Mesendoderm (in vitro differentiated cells): ENCODE data around the gene PTPMT1.

Experiments used
- DNase-seq: peaks from one replicate; pipeline ENCODE4 v3.0.0; 2013
- H2AK5ac ChIP-seq: 2 replicates; pipeline ENCODE4 v1.6.1; 2013; ENCODE audit warnings: low read length, inconsistent platforms
- H2BK120ac ChIP-seq: 2 replicates; pipeline ENCODE4 v1.6.1; 2013; ENCODE audit warnings: low read depth, mild to moderate bottlenecking, low read length, moderate library complexity, mixed read lengths
- H2BK15ac ChIP-seq: replicated peaks from 2 replicates; pipeline ENCODE4 v1.6.1; 2013; ENCODE audit warnings: low read depth, mild to moderate bottlenecking, moderate library complexity
- H2BK5ac ChIP-seq: 2 replicates; pipeline ENCODE4 v1.6.1; 2013; ENCODE audit warnings: low read length, inconsistent platforms
- H3K18ac ChIP-seq: 2 replicates; pipeline ENCODE4 v1.6.1; 2013; ENCODE audit warnings: mild to moderate bottlenecking, low read length, mixed read lengths
- H3K23ac ChIP-seq: one replicate; pipeline ENCODE4 v1.6.1; 2013; ENCODE audit warnings: low read length
- H3K27ac ChIP-seq: 2 replicates; pipeline ENCODE4 v1.5.1; 2013; ENCODE audit warnings: low read depth, mild to moderate bottlenecking, inconsistent platforms, low read length, moderate library complexity
- H3K27me3 ChIP-seq: 2 replicates; pipeline ENCODE4 v1.6.1; 2013; ENCODE audit warnings: low read length, control low read depth, mild to moderate bottlenecking, inconsistent platforms; ENCODE audit not compliant: insufficient read depth, poor library complexity
- H3K36me3 ChIP-seq: 2 replicates; pipeline ENCODE4 v1.6.1; 2013; ENCODE audit warnings: low read length, inconsistent platforms; ENCODE audit not compliant: control insufficient read depth, insufficient read depth
- H3K4ac ChIP-seq: one replicate; pipeline ENCODE4 v1.6.1; 2013; ENCODE audit warnings: low read depth, mild to moderate bottlenecking, low read length, moderate library complexity
- H3K4me1 ChIP-seq: 2 replicates; pipeline ENCODE4 v1.6.1; 2013; ENCODE audit warnings: low read depth, low read length, inconsistent platforms; ENCODE audit not compliant: control insufficient read depth
- H3K4me2 ChIP-seq: 2 replicates; pipeline ENCODE4 v1.6.1; 2013; ENCODE audit warnings: low read length
- H3K4me3 ChIP-seq: 2 replicates; pipeline ENCODE4 v1.5.1; 2013; ENCODE audit warnings: mild to moderate bottlenecking, low read length
- H3K56ac ChIP-seq: one replicate; pipeline ENCODE4 v1.6.1; 2013; ENCODE audit warnings: low read length
- H3K79me1 ChIP-seq: 2 replicates; pipeline ENCODE4 v1.6.1; 2013; ENCODE audit warnings: low read length, inconsistent platforms
- H3K79me2 ChIP-seq: 2 replicates; pipeline ENCODE4 v1.6.1; 2013; ENCODE audit warnings: mild to moderate bottlenecking, low read length; ENCODE audit not compliant: control insufficient read depth, insufficient read depth
- H3K9ac ChIP-seq: 2 replicates; pipeline ENCODE4 v1.6.1; 2013; ENCODE audit warnings: low read length, inconsistent platforms
- H4K5ac ChIP-seq: one replicate; pipeline ENCODE4 v1.6.1; 2013; ENCODE audit warnings: low read length
- H4K8ac ChIP-seq: one replicate; pipeline ENCODE4 v1.6.1; 2013; ENCODE audit warnings: low read depth, mild to moderate bottlenecking, control low read depth, low read length, moderate library complexity
- WGBS: extraction: QIAGEN DNeasy Blood & Tissue Kit; methylation state at CpG from one replicate; pipeline ENCODE4 v1.1.7; 2013; ENCODE audit warnings: low lambda C conversion rate, missing lambda C conversion rate; ENCODE audit not compliant: insufficient coverage; ENCODE audit errors: extremely low coverage; 5-methylcytosine and 5-hydroxymethylcytosine counted together

PTPMT1 gene

DNA sequence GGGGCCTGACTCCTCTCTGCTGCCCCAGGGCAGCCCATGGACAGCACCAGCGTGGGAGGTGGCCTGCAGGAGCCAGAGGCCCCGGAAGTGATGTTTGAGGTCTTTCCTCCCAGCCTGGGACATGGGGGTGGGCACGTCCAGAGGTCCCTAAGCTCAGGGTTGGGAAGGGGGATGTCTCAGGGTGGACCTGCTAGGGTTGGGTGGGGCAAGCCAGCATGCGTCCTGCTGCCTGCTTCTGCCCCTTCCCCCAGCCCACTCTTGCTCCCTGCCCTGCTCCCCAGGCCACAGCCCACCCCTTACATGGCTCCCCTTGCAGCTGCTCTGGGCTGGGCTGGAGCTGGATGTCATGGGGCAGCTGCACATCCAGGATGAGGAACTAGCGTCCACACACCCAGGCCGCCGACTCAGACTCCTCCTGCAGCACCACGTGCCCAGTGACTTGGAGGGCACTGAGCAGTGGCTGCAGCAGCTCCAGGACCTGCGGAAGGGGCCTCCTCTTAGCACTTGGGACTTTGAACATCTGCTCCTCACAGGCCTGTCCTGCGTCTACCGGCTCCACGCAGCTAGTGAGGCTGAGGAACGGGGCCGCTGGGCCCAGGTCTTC, 22.4 kb downstream of the PTPMT1 start:
- H3K4me3 ChIP-seq: no peak overlapping the region
- no peak overlapping the region for H2BK15ac ChIP-seq
- H2AK5ac ChIP-seq: no peak overlapping the region
- H4K5ac ChIP-seq: no peak overlapping the region
- WGBS: no CpG with 5 or more reads among the region's 14 CpGs
- H3K9ac ChIP-seq: no peak overlapping the region
- no peaks in the 10 kb centered on the region for H3K79me1 ChIP-seq
- H3K79me2 ChIP-seq: no peaks in the 10 kb centered on the region
- no peak for DNase-seq
- no peak overlapping the region for H3K23ac ChIP-seq
- no peak overlapping the region for H4K8ac ChIP-seq
- peaks cover 2% of the 10 kb centered on the region for H3K4me1 ChIP-seq
- no peak overlapping the region for H3K4me2 ChIP-seq
- H3K36me3 ChIP-seq: peaks cover 7% of the 10 kb centered on the region
- H3K27me3 ChIP-seq: peaks cover 4% of the 10 kb centered on the region
- H3K27ac ChIP-seq: no peak overlapping the region
- H2BK120ac ChIP-seq: no peak overlapping the region
- H3K4ac ChIP-seq: no peak overlapping the region
- H2BK5ac ChIP-seq: no peak overlapping the region
- H3K18ac ChIP-seq: no peak overlapping the region
- H3K56ac ChIP-seq: no peak overlapping the region

- no peak overlapping the region for H3K4ac ChIP-seq
- no peak overlapping the region for H3K4me3 ChIP-seq
- no CpG with 5 or more reads among the region's 11 CpGs for WGBS
- H2BK15ac ChIP-seq: no peak overlapping the region
- H2BK120ac ChIP-seq: no peak overlapping the region
- peaks cover 16% of the 10 kb centered on the region for H3K27me3 ChIP-seq
- no peak overlapping the region for H4K5ac ChIP-seq
- no peak overlapping the region for H3K18ac ChIP-seq
- H2AK5ac ChIP-seq: no peak overlapping the region
- H2BK5ac ChIP-seq: no peak overlapping the region
- H3K4me1 ChIP-seq: peaks cover 2% of the 10 kb centered on the region
- no peak overlapping the region for H3K4me2 ChIP-seq
- no peak overlapping the region for H3K23ac ChIP-seq
- H3K36me3 ChIP-seq: no peaks in the 10 kb centered on the region
- DNase-seq: no peak
- no peak overlapping the region for H3K56ac ChIP-seq
- no peak overlapping the region for H3K27ac ChIP-seq
- H3K79me1 ChIP-seq: no peaks in the 10 kb centered on the region
- no peak overlapping the region for H4K8ac ChIP-seq
- no peaks in the 10 kb centered on the region for H3K79me2 ChIP-seq
- H3K9ac ChIP-seq: no peak overlapping the region
These were observed 23.7 kb downstream of the PTPMT1 start for GRCh38 chr11:47589118-47589517.

DNA sequence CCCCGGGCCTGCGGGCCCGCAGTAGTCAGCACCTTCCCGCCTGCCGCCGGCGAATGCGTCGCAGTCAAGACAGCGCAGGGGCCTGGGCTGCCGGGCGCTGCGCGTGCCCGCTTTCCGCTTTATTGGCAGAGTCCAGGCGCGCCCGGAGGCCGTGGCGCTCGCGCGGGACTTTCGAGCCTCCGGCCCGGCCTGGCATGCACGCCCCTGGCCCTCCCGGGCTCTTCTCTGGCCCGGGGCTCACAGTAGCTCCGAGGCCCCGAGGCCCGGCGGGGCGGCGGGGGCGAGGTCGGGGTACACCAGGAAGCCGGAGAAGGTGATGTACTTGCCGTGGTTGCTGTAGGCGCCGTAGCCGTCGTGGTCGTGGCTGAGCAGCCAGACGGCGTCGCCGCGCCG, 24.2 kb downstream of the PTPMT1 start:
- no CpG with 5 or more reads among the region's 51 CpGs for WGBS
- H4K5ac ChIP-seq: no peak overlapping the region
- H4K8ac ChIP-seq: no peak overlapping the region
- no peak overlapping the region for H3K4ac ChIP-seq
- H3K23ac ChIP-seq: no peak overlapping the region
- no peaks in the 10 kb centered on the region for H3K36me3 ChIP-seq
- H3K27ac ChIP-seq: no peak overlapping the region
- no peak overlapping the region for H2BK5ac ChIP-seq
- H3K4me1 ChIP-seq: peaks cover 2% of the 10 kb centered on the region
- no peak for DNase-seq
- no peak overlapping the region for H2BK120ac ChIP-seq
- no peak overlapping the region for H3K4me2 ChIP-seq
- no peaks in the 10 kb centered on the region for H3K79me2 ChIP-seq
- H3K56ac ChIP-seq: no peak overlapping the region
- no peak overlapping the region for H3K9ac ChIP-seq
- H3K18ac ChIP-seq: no peak overlapping the region
- peaks cover 16% of the 10 kb centered on the region for H3K27me3 ChIP-seq
- no peaks in the 10 kb centered on the region for H3K79me1 ChIP-seq
- no peak overlapping the region for H2AK5ac ChIP-seq
- H2BK15ac ChIP-seq: no peak overlapping the region
- H3K4me3 ChIP-seq: no peak overlapping the region

DNA sequence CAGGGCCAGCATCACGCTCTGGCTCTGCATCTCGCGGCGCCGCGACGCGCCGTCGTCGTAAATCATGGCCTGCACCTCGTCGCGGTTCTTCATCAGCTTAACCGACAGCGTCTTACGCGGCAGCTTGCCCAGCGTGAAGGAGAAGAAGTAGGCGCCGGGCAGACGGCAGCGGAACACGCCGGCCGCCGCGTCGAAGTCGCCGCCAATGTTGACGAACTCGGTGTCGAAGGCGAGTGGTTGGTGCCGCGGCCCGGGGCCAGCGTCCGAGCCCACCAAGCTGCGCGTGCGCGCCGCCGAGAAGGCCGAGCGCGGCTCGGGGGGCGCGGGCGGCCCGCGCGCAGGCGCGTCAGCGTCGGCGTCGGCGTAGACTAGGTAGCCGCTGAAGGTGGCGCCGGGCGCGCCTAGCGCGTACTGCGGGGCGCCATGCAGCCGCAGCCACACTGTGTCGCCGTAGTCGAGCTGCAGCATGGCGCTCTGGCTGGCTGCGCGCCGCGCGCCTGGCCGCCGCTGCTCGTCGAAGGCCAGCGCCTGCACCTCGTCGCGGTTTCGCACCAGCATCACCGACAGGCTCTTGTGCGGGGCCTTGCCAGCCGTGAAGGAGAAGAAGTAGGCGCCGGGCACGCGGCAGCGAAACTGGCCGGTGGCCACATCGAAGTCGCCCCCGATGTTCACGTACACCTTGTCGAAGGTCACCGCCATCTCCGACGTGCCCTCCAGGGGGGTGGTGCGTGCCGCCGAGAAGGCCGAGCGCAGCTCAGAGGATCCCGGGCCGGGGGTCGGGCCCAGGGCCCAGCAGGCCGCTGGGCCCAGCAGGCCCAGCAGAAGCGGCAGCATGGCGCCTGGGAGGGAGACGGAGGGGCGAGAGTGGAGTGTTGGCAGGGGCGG, 24.8 kb downstream of the PTPMT1 start:
- no peak overlapping the region for H3K56ac ChIP-seq
- no peaks in the 10 kb centered on the region for H3K36me3 ChIP-seq
- WGBS: no CpG with 5 or more reads among the region's 122 CpGs
- H4K8ac ChIP-seq: no peak overlapping the region
- no peaks in the 10 kb centered on the region for H3K79me1 ChIP-seq
- H3K4me2 ChIP-seq: no peak overlapping the region
- no peak overlapping the region for H3K27ac ChIP-seq
- H2BK120ac ChIP-seq: no peak overlapping the region
- H2BK15ac ChIP-seq: no peak overlapping the region
- no peak overlapping the region for H3K23ac ChIP-seq
- no peak overlapping the region for H3K4me3 ChIP-seq
- no peak overlapping the region for H3K9ac ChIP-seq
- H2BK5ac ChIP-seq: no peak overlapping the region
- no peak overlapping the region for H4K5ac ChIP-seq
- H3K27me3 ChIP-seq: peaks cover 16% of the 10 kb centered on the region
- no peaks in the 10 kb centered on the region for H3K79me2 ChIP-seq
- peaks cover 2% of the 10 kb centered on the region for H3K4me1 ChIP-seq
- DNase-seq: no peak
- H3K4ac ChIP-seq: no peak overlapping the region
- H2AK5ac ChIP-seq: no peak overlapping the region
- no peak overlapping the region for H3K18ac ChIP-seq

DNA sequence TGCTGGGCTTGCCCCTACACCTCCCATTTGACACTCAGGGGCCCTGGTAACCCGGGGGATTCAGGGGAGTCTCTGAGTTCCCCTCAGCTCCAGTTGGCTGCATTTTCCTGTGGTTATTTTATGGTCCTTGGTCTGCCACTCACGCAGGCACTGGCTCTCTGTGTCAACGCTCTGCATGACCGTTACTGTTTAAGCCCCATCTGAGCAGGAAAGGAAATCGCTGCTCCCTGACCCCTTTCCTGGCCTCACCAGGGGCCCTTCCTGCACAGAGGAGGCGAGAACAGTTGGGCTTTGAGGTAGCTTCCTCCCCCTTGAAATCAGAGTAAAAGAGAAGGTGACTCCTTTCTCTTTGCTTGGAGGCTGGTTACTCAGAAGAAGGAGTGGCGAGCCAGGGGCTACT, 26.4 kb downstream of the PTPMT1 start:
- DNase-seq: peak; percentile 36
- H3K27me3 ChIP-seq: peaks cover 16% of the 10 kb centered on the region
- H3K56ac ChIP-seq: peak overlapping the region; percentile 1
- H3K23ac ChIP-seq: peak overlapping the region; percentile 80
- H3K4me2 ChIP-seq: no peak overlapping the region
- WGBS: no CpG with 5 or more reads among the region's 7 CpGs
- H2BK120ac ChIP-seq: no peak overlapping the region
- H2AK5ac ChIP-seq: no peak overlapping the region
- H3K27ac ChIP-seq: no peak overlapping the region
- H3K4ac ChIP-seq: no peak overlapping the region
- peak overlapping the region; percentile 21 for H3K9ac ChIP-seq
- H3K18ac ChIP-seq: no peak overlapping the region
- H4K8ac ChIP-seq: no peak overlapping the region
- H3K79me2 ChIP-seq: no peaks in the 10 kb centered on the region
- H3K79me1 ChIP-seq: no peaks in the 10 kb centered on the region
- H3K4me1 ChIP-seq: peaks cover 2% of the 10 kb centered on the region
- H3K36me3 ChIP-seq: no peaks in the 10 kb centered on the region
- H3K4me3 ChIP-seq: no peak overlapping the region
- H2BK15ac ChIP-seq: no peak overlapping the region
- H4K5ac ChIP-seq: no peak overlapping the region
- no peak overlapping the region for H2BK5ac ChIP-seq
